EL (cell line): ENCODE measurements around the gene TSEN2.
"Not testable (repeated sequence)": the region's sequence is repeated elsewhere in the genome, so short reads cannot be mapped to it uniquely, and the experiment has no call there.

Experiments
- DNase-seq: peaks from one replicate; pipeline ENCODE4 v3.0.0-alpha.2; 2016

The TSEN2 gene

DNA sequence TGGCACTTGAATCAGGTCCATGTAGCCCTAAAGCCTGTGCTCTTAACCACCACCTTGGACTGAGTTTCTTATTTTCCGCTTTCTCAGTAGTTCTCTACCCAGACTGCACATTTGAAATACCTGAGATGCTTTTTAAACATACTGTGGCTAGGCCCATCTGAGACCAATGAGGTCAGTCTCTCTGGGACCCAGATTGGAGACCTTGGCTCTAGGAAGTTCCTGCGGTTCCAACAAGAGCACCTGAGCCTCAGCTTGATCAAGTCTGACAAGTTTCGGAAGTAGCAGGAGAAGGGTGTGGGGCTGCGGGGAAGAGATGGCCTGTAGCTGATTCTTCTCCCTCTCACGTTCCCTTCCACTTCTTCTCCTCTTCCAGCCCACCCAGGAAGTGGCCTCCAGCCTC lies 11.5 kb upstream of the TSEN2 start:
- no peak for DNase-seq

- DNase-seq, result no peak
Observed at GRCh38 chr3:12473511-12473910, 10.8 kb upstream of the TSEN2 start.

GRCh38 chr3:12476238-12476897 lies 7.9 kb upstream of the TSEN2 start:
- peak; percentile 68 for DNase-seq

DNA sequence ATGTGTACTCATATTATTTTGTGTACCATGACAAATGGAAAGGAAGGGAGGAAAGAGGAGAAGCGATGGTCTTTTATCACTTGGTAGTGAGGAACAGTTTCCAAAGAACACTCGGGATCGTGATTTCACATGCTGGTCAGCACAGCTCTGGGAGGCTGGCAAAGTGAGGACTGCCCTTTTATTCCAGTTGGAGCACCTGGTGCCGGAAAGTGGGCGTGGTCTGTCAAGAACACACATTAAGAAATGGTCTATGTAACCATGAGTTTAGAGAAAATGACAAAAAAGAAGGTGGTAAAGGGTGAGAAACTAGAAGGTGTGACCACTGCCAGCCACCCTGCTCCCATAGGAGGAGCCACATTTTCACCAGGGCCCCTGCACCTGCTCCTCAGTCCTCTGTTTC lies 7.0 kb upstream of the TSEN2 start:
- DNase-seq, result no peak

- no peak for DNase-seq
Observed at GRCh38 chr3:12478326-12478725, 6.0 kb upstream of the TSEN2 start.

- not testable (repeated sequence) for DNase-seq
Observed at GRCh38 chr3:12479198-12479597, 5.1 kb upstream of the TSEN2 start.

GRCh38 chr3:12479919-12480427 lies 4.3 kb upstream of the TSEN2 start:
- DNase-seq, result peak; percentile 54

DNA sequence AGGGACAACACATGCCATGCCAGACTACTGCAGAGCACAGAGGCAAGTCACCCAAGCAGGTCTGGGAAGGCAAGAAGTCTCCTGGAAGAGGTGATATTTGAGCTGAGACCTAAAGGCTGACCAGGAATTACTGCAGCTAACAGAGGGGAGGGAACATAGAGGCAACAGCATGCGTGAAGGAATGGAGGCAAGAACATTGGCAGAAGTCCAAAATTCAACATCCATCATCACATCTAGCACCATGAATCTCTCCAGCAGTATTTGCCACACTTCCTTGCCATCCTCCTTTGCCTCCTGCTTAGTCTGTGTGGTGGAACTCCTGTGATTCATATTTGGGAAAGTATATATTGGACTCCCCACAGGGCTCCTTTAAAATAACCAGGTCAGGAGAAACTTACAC lies 870 bp upstream of the TSEN2 start:
- DNase-seq, result peak; percentile 10

DNA sequence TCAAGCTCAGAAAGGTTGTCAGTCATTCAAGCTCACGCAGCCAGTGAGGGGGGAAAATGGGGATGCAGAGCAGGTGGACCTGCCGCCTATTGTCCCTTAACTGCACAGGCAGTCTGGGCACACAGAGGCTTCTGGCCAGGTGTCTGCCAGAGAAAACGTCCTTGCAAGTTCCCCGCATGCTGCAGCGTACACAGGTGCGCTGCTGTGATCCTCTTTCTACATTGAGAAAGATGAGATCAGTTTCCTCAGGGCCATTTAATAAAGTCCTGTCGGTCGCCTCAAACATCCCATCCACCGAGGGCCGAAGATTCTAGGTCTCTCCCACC lies 445 bp upstream of the TSEN2 start:
- DNase-seq, result peak; percentile 8

DNA sequence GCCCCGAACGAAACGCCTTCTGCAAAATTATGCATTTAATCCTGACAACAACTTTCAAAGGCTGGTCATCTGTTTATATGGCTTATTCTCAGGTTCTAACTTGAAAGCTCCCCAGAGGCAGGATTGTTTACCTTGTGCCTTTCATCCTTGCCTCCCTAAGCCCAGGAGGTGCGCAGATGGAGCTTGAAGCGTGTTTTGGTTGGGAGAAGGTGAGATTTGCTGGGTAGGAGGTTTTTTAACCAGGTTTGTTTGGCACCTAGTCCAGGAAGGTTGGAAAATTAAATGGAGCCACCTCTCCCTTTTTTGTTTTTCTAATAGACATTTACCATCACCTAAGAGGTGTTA lies 675 bp downstream of the TSEN2 start:
- no peak for DNase-seq

DNA sequence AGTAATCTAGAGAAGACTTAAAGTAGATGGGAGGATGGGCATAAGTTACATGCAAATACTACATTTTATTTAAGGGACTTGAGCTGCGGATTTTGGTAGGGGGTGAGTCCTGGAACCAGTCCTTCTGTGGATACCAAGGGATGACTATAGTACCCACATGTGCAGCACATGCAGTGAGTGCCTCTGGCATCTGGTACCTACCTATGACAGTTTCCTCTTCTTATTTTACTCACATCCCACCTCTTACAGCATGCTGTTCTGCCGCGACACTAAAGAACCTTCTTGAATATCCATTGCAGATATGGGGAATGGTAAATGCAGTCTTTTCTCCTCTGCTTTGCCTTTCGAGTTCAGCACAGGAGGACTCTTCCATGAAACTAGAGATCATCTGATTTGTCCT lies 1.7 kb downstream of the TSEN2 start:
- DNase-seq, result no peak

DNA sequence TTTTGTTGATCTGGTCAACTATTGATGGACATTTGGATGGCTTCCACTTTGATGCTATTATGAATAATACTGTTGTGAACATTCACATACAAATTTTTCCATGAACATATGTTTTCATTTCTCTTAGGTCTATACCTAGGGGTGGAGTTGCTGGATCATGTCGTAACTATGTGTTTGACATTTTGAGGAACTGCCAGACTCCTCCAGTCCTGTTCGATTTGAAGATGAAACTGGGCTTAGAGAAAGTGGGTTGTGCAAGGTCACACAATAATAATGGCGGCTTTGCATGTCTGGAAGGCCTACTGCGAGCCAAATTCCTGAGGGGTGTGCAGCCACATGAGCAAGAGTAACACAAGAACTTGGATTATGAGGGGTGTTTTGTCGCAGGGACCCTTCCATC lies 2.6 kb downstream of the TSEN2 start:
- no peak for DNase-seq

GRCh38 chr3:12487336-12487735 lies 3.1 kb downstream of the TSEN2 start:
- DNase-seq, result no peak

DNA sequence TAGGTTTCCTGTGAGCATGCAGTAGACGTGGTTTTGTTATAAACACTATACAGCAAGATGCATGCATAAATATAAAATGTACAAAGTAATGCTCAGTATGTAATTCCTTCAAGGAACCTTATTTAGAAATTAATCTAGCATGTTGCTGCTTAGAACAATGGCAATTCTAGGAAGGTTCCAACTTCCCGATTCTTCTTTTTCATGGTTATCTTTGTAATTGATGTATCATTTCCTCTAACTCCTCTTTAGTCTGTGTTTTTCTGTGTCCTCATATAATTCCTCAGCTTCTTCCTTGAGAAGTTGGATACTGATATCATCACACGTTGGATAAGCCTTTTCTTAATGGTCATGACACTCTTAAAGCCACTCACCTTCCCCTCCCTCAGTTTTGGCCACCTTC lies 3.5 kb downstream of the TSEN2 start:
- no peak for DNase-seq

GRCh38 chr3:12489368-12489767 lies 5.1 kb downstream of the TSEN2 start:
- no peak for DNase-seq

DNA sequence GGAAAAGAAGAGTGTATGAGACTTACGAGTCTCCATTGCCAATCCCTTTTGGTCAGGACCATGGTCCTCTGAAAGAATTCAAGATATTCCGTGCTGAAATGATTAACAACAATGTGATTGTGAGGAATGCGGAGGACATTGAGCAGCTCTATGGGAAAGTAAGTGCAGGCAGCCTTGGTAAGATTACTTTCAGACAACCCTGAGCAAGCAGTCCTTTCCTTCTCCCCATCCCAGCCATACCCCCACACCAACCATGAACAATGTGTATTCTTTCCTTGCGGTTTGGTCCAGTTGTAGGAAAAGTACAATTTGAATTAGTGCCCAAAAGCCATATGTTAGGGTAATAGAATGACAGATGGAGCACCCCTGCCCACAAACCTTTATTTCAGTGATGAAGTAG lies 5.6 kb downstream of the TSEN2 start:
- DNase-seq, result no peak

GRCh38 chr3:12490547-12490946 lies 6.3 kb downstream of the TSEN2 start:
- no peak for DNase-seq

DNA sequence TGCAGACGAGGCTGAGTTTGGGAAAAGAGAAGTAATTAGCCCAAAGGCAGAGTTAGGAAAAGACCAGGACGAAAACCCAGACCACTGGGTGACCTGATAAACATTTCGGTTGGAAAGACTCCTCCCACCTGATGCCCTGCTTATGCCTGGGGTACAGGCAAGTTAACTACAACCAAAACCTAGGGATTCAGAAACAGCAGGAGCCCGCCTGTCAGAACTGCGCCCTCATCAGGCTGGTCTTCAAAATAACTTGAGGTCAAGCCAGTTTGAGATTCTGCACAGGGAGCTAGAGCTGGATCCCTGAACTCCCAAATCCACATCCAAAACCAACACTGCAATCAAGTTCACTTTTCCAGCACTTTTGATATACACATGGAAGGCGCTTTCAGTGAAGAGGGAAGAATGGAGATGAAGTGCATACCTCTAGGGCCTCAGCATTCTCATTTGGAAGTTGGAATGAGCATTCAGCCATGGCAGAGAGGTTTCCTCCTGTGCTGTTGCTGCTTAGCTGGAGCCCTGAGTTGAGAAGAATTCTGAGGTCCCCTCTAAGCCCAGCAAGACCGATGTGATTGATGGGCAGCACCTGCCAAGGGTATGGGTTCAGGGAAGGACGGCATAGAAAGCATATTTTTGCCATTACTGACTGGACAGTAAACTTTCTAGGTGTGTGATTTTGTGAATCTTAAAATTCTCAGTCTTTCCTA lies 11.6 kb downstream of the TSEN2 start:
- no peak for DNase-seq

GRCh38 chr3:12496453-12496761 lies 12.1 kb downstream of the TSEN2 start:
- no peak for DNase-seq

GRCh38 chr3:12499474-12499873 lies 15.2 kb downstream of the TSEN2 start:
- DNase-seq, result no peak

- DNase-seq, result peak; percentile 41
Observed at GRCh38 chr3:12501360-12502020, 17.2 kb downstream of the TSEN2 start.

GRCh38 chr3:12503126-12503957 lies 19.1 kb downstream of the TSEN2 start:
- no peak for DNase-seq

DNA sequence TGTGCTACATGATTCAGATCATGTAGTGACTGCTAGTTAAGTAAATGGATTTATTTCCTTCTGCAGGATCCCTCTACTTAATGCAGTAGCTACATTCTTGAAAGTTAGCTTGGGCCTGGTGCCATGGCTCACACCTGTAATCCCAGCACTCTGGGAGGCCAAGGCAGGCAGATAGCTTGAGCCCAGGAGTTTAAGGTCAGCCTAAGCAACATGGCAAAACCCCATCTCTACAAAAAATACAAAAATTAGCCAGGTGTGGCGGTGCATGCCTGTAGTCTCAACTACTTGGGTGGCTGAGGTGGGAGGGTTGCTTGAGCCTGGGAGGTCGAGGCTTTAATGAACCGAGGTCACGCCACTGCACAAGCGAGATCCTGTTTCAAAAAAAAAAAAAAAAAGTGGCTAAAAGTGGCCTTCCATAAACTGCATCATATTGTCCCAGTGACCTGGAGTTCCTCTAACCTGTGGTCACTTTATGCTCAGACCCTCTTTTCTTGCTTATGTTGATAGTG lies 22.0 kb downstream of the TSEN2 start:
- no peak for DNase-seq
